ENCODE results near the gene PTH.

The PTH gene

DNA sequence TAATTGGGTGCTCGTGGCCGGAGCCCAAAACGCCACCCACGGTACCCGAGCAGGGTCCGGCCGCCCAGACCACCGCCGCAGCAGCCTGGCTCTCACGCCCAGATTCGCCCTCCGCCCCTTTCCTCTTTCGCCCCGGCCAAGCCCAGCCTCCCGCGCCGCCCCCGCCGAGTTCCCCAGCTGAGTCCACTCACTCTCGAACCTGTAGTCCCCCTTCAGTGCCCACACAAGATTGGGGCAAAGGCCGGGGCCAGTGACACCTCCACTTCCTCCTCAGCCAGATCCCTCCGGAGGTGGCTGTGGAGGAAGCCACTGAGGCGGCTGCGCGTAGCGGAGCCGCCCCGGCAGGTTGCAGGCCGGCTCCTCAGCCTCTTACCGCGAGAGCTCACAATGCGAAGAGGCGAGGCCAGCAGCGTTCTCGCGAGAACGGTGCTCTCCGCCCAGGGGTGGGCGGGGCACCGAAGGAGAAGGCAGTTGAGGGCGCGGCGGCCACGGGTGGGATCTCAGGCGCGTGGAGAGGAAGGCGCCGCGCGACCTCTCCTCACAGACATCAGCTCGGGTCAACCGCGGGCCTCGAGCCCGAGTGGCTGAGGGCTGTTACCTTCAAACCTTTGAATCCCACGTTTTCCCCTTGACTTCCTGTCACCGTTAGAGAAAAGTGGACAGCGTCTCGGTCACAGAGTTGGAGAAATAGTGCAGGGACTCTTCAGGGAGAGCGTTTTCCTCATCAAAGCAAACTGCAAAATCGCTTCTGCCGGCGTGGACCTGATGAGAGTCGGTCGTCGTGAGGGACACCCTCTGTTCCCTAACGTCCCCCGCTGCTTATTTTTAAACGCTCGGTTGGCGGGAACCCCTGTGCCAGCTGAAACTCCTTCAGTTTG, 32.7 kb downstream of the PTH start, which contains the start of gene BTBD10:
Gene BTBD10, minus strand, starts transcription at position 322 of the 878 bp plus-strand sequence. CDS start 18,098 bp downstream, outside the sequence.
- TF ChIP-seq, protein P1, sequence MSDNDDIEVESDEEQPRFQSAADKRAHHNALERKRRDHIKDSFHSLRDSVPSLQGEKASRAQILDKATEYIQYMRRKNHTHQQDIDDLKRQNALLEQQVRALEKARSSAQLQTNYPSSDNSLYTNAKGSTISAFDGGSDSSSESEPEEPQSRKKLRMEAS (IDR thresholded peaks at IDR 0.05; ENCODE audit: low read depth, low read length), result peak; percentile 52; the same call in 1 of the 2 replicates
- TF ChIP-seq MYC (IDR thresholded peaks at IDR 0.05; ENCODE audit: low read depth, low read length), result no peak; the same call in none of the 2 replicates
- TF ChIP-seq, protein P2, sequence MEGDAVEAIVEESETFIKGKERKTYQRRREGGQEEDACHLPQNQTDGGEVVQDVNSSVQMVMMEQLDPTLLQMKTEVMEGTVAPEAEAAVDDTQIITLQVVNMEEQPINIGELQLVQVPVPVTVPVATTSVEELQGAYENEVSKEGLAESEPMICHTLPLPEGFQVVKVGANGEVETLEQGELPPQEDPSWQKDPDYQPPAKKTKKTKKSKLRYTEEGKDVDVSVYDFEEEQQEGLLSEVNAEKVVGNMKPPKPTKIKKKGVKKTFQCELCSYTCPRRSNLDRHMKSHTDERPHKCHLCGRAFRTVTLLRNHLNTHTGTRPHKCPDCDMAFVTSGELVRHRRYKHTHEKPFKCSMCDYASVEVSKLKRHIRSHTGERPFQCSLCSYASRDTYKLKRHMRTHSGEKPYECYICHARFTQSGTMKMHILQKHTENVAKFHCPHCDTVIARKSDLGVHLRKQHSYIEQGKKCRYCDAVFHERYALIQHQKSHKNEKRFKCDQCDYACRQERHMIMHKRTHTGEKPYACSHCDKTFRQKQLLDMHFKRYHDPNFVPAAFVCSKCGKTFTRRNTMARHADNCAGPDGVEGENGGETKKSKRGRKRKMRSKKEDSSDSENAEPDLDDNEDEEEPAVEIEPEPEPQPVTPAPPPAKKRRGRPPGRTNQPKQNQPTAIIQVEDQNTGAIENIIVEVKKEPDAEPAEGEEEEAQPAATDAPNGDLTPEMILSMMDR (IDR thresholded peaks at IDR 0.05; ENCODE audit: low read depth, low read length), result no peak
- TF ChIP-seq POLR2A (IDR thresholded peaks at IDR 0.05; ENCODE audit: extremely low read depth, insufficient read length), result peak; percentile 97
- peak; percentile 94 for DNase-seq (ENCODE audit: low read depth)
- H3K4me3 ChIP-seq (ENCODE audit: low read depth, low read length), result peak within 1 kb of the TSS; percentile 88

DNA sequence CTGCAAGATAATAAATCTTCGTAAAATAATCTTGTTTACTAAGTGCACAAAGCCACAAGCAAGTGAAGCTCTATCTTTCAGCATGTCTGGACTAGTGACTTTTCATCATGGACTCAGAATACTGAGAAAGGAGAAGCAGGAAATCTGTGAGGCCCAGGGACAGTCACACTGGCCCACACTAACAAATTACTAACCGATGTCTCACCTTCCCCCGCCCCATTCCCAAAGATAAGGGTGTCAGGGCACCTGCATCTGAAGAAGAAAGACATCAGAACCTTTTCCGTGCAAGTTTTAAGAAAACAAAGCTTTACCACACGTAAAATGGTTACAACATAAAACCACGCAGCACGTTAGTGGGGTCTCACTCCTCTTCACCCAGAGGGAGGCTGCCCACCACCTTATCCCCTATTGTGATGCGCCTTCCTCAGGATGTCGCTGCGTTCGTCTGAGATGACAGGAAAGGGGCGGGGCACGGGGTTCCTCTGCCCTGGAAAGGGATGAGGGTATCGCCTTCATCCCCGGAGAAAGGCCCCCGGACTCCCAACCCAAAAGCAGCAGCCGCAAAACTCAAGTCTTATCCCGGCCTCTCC, 33.4 kb downstream of the PTH start:
- peak overlapping the region; percentile 88 for H3K4me3 ChIP-seq (ENCODE audit: low read depth, low read length)
- peak; percentile 58 for DNase-seq (ENCODE audit: low read depth)
- no peak for TF ChIP-seq POLR2A (IDR thresholded peaks at IDR 0.05; ENCODE audit: extremely low read depth, insufficient read length)
- TF ChIP-seq, protein P1 (IDR thresholded peaks at IDR 0.05; ENCODE audit: low read depth, low read length), result no peak
- TF ChIP-seq MYC (IDR thresholded peaks at IDR 0.05; ENCODE audit: low read depth, low read length), result no peak
- TF ChIP-seq, protein P2 (IDR thresholded peaks at IDR 0.05; ENCODE audit: low read depth, low read length), result no peak

DNA sequence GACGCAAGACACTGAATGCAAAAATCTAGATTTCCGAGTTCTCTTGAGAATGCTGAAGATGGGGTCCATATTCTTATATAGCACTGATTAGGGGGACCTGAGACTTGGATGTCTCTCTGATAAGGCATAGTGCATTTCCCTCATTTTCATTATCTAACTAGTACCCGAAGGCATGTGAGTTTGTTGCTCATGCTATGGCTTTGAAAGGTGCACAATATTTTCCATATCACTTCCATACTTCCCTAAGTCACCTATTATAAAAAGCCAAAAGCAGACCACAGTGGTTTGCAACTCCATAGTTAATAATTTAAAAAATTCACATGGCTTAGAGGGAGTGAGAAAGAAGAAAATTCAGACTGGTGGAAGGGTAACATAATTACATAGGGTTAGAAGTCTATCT, 34.5 kb downstream of the PTH start:
- no peak for DNase-seq (ENCODE audit: low read depth)
- no peak overlapping the region for H3K4me3 ChIP-seq (ENCODE audit: low read depth, low read length)

DNA sequence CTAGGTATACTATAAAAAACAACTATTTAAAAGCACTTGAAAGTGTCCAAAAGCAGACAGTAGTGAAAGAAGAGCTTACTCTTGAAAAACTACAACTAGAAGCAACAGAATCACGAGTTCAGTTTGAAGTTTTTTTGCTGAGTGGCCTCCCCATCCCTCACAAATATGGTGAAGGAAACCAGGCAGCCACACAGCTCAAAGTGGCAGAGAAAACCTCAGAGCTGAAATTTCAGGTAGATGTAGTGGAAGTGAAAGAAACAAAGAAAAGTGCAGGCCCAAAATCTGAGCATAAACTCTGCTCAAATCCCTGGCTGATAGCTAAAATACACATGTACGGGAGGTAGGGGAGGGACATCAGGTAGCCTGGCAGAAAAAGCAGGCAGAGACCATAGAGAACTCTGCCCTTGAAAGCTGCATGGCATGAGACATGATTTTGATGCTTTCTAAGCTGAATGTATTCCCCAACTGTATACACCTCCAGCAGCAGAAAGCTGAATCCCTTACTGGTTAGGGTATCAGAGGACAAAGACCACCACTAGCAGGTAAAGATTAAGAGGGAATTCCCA, 44.9 kb downstream of the PTH start:
- no peak overlapping the region for H3K4me3 ChIP-seq (ENCODE audit: low read depth, low read length)
- DNase-seq (ENCODE audit: low read depth), result no peak
- TF ChIP-seq MYC (IDR thresholded peaks at IDR 0.05; ENCODE audit: low read depth, low read length) (no peak), POLR2A (IDR thresholded peaks at IDR 0.05; ENCODE audit: extremely low read depth, insufficient read length) (no peak)
- TF ChIP-seq, protein P1 (IDR thresholded peaks at IDR 0.05; ENCODE audit: low read depth, low read length), result no peak
- TF ChIP-seq, protein P2 (IDR thresholded peaks at IDR 0.05; ENCODE audit: low read depth, low read length), result no peak

More for the DNA sequence above, 34.5 kb downstream of the PTH start:
- TF ChIP-seq MYC (IDR thresholded peaks at IDR 0.05; ENCODE audit: low read depth, low read length) (no peak), POLR2A (IDR thresholded peaks at IDR 0.05; ENCODE audit: extremely low read depth, insufficient read length) (no peak)
- TF ChIP-seq, protein P1 (IDR thresholded peaks at IDR 0.05; ENCODE audit: low read depth, low read length), result no peak
- TF ChIP-seq, protein P2 (IDR thresholded peaks at IDR 0.05; ENCODE audit: low read depth, low read length), result no peak

DNA sequence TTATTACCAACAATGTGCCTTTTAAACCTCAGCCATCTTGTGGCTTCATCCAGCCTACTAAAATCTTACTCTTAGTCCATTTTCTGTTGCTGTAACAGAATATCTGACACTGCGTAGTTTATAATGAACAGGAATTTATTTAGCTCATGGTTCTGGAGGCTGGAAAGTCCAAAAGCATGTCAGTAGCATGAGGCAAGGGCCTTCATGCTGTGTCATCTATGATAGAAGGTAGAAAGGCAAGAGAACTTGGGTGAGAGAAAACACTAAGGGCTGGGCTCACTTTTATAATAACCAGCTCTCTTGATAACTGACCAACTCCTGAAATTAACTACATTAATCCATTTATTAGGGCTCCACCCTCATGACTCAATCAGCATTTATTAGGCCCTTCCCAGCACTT, 46.3 kb downstream of the PTH start:
- no peak for TF ChIP-seq POLR2A (IDR thresholded peaks at IDR 0.05; ENCODE audit: extremely low read depth, insufficient read length)
- TF ChIP-seq MYC (IDR thresholded peaks at IDR 0.05; ENCODE audit: low read depth, low read length), result no peak
- TF ChIP-seq, protein P1 (IDR thresholded peaks at IDR 0.05; ENCODE audit: low read depth, low read length), result no peak
- TF ChIP-seq, protein P2 (IDR thresholded peaks at IDR 0.05; ENCODE audit: low read depth, low read length), result no peak
- no peak for DNase-seq (ENCODE audit: low read depth)
- no peak overlapping the region for H3K4me3 ChIP-seq (ENCODE audit: low read depth, low read length)

Measured in NB4 (cell line).